Measurements from ENCODE around the gene PRR35.

- no peak for TF ChIP-seq CTCF (IDR thresholded peaks at IDR 0.05; ENCODE audit: poor library complexity, severe bottlenecking)
- TF ChIP-seq EZH2 (IDR thresholded peaks at IDR 0.05; ENCODE audit: borderline replicate concordance, insufficient read depth, low read length, poor library complexity, severe bottlenecking): no peak
- TF ChIP-seq POLR2AphosphoS5 (IDR thresholded peaks at IDR 0.05): no peak
- no peak for TF ChIP-seq EP300 (conservative IDR thresholded peaks at IDR 0.05; ENCODE audit: poor library complexity, severe bottlenecking)
Observed at GRCh38 chr16:615122-615521, 54.9 kb downstream of the PRR35 start.
